Body of pancreas (tissue), 4 donors: ENCODE measurements around the gene TMEM8B.

Source experiments
- POLR2A ChIP-seq, 3 donors: fragments of 450-650 bp; IDR thresholded peaks; one replicate each; pipeline ENCODE4 v1.6.1; 2016; ENCODE audit warnings: antibody characterized with exemption in 3 of 3, mild to moderate bottlenecking in 2 of 3
- TF ChIP-seq, protein P1 (sequence below), 7 experiments: fragments of 450-650 bp in 4 of 7; fragments of 200-600 bp in 3 of 7; sonication (generic) in 3 of 7; IDR thresholded peaks; one replicate each; pipeline ENCODE4 v1.5.1; 2016 to 2019; ENCODE audit warnings: antibody characterized with exemption in 7 of 7

DNA sequence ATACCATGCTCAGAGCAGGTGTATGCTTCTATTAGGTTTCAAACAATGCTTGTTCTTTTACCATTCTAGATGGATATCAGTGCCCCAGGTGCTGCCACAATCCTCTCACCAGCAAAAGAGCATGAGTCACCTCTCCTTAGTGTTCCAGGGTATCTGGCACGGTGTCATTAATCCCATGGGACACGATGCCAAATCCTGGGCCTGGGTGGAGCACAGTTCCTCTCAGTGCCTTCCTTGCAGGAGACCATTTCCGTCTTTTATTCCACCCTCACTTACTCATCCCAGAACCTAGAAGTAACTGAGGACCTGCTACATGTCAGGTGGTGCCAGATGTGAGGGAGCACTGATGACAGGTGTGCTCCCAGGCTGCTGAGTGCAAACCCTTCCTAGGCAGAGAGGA lies 42.5 kb downstream of the TMEM8B start:
- TF ChIP-seq, protein P1, sequence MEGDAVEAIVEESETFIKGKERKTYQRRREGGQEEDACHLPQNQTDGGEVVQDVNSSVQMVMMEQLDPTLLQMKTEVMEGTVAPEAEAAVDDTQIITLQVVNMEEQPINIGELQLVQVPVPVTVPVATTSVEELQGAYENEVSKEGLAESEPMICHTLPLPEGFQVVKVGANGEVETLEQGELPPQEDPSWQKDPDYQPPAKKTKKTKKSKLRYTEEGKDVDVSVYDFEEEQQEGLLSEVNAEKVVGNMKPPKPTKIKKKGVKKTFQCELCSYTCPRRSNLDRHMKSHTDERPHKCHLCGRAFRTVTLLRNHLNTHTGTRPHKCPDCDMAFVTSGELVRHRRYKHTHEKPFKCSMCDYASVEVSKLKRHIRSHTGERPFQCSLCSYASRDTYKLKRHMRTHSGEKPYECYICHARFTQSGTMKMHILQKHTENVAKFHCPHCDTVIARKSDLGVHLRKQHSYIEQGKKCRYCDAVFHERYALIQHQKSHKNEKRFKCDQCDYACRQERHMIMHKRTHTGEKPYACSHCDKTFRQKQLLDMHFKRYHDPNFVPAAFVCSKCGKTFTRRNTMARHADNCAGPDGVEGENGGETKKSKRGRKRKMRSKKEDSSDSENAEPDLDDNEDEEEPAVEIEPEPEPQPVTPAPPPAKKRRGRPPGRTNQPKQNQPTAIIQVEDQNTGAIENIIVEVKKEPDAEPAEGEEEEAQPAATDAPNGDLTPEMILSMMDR (IDR thresholded peaks at IDR 0.05) = no peak
- no peak for TF ChIP-seq POLR2A (IDR thresholded peaks at IDR 0.05)
